Fibroblast of skin of left quadriceps (primary cell): ENCODE data around the gene PNPLA5.
A peak's percentile ranks its signal among the peaks of the same experiment; 100 is the strongest.
"Not testable (repeated sequence)": the region's sequence is repeated elsewhere in the genome, so short reads cannot be mapped to it uniquely, and the experiment has no call there.

Experiments
- DNase-seq, 2 experiments: peaks; one replicate each; pipeline ENCODE4 v3.0.0-alpha.2; 2013; ENCODE audit warnings: low read depth in 2 of 2

The PNPLA5 gene, protein sequence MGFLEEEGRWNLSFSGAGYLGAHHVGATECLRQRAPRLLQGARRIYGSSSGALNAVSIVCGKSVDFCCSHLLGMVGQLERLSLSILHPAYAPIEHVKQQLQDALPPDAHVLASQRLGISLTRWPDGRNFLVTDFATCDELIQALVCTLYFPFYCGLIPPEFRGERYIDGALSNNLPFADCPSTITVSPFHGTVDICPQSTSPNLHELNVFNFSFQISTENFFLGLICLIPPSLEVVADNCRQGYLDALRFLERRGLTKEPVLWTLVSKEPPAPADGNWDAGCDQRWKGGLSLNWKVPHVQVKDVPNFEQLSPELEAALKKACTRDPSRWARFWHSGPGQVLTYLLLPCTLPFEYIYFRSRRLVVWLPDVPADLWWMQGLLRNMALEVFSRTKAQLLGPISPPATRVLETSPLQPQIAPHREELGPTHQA

DNA sequence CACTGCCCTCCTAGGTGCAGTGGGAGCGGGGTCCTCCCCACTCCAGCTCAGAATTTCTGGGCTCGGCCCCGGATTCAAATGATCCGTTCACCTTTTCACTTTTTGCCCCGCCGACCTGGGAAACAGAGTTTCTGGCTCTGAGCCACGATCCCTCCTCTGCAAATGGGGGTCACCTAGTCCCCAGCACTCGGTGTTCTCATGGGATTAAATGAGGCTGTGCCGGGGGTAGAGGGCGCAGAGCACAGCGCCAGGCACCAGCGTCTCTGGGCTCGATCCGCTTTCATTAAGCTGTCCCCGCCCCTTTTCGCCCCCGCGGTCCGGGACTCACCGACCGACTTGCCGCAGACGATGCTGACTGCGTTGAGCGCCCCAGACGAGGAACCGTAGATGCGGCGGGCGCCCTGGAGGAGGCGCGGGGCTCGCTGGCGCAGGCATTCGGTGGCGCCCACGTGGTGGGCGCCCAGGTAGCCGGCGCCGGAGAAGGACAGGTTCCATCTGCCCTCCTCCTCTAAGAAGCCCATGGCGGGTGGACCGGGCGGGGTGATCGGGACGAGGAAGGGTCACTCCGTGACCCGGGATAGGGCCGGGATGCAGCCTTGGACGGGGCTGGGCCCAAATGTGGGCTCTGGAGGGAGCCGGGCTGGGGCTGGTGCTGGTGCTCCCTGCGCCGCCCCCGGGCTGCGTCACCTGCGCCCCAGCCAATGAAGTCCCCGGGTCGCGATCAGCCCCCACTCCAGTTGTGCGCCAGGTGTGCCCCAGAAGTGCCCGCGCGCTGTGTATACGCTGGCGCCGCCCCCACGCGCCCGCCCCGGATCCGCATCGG lies at the start of gene PNPLA5:
TSS of gene PNPLA5 (minus strand) at position 654 of the 823 bp plus-strand sequence. CDS start at position 521, 133 bp downstream.
- no peak for DNase-seq

DNA sequence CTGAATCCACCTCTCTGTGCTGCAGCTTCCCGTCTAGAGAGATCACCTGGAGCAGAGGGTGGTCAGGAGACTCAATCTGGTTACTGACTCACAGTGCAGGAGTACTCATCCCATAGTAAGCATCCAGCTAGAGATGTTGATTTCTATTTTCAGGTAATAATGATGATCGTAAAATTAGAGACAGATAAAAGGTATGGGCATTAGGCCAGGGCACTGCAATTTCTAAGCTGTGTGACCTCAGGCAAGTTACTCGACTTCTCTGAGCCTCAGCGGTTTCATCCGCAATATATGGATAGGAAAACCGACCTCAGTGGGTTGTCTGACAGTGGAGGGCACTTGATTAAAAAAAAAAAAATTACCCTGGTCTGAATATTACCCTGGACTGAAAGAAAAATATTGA lies 49.6 kb upstream of the PNPLA5 start:
- DNase-seq, result no peak

DNA sequence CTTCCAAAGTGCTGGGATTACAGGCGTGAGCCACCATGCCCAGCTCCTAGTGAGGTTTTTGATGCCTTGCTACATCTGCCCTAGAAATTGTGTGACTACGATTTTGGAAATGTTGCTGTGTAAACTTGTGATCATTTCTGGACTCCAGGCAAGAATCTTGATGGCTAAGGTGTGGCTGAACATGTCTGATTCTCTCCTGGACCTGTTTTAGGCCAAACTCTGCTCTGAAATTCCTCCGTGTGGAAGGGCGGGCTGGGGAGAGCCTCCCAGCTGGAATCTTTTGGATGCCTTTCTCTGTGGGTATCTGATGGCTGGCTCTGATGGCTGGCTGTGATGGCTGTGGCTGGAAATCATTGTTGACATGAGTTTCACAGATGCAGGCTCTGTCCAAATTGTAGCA lies 40.0 kb upstream of the PNPLA5 start:
- DNase-seq, result no peak

DNA sequence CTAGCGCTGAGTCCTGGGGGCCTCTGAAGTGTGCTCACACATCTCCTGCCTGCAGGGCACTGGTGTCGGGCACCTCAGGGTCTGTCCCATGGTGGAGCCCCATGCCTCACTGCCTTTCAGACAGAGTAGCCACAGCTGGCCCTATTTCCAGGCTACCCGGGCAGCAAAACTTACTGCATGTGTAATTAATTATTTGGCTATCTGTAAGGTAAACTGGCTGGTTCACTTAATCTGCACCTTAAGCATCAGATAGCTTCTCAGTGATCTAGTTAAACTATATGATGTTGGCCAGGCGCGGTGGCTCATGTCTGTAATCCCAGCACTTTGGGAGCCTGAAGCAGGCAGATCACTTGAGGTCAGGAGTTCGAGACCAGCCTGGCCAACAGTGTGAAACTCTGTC lies 37.1 kb upstream of the PNPLA5 start:
- no peak for DNase-seq

DNA sequence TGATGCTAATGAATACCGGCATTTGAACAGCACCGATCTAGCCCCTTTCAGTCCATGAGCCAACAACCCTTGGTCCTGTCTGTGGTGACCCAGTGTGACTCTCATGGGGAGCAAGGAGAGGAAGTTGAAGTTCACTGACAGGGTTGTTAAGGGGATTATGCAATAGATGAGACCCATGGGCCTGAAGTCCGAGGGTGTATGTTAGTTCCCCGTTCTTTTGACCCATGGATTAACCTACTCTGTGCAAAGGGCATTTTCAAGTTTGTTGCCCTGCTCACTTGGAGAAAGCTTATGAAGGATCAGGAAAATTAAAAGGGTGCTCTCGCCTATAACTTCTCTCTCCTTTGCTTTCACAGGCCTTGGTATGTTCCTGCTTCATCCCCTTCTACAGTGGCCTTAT lies 36.7 kb upstream of the PNPLA5 start:
- no peak for DNase-seq

DNA sequence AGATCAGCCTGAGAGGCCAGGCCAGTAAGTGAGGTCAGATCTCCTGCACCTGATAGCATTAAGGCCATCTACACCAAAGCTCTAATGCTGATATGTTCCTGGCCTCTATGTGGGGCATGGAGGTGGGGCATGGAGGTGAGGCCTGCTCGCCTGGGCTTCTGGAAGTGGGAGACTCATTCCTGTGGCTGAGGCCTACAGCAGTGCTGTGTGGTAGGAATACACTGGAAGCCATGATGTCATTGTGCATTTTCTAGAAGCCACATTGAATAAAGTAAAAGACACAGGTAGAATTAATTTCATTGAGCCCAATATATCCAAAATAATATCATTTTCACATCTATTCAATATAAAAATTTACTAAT lies 34.5 kb upstream of the PNPLA5 start:
- DNase-seq, result no peak

DNA sequence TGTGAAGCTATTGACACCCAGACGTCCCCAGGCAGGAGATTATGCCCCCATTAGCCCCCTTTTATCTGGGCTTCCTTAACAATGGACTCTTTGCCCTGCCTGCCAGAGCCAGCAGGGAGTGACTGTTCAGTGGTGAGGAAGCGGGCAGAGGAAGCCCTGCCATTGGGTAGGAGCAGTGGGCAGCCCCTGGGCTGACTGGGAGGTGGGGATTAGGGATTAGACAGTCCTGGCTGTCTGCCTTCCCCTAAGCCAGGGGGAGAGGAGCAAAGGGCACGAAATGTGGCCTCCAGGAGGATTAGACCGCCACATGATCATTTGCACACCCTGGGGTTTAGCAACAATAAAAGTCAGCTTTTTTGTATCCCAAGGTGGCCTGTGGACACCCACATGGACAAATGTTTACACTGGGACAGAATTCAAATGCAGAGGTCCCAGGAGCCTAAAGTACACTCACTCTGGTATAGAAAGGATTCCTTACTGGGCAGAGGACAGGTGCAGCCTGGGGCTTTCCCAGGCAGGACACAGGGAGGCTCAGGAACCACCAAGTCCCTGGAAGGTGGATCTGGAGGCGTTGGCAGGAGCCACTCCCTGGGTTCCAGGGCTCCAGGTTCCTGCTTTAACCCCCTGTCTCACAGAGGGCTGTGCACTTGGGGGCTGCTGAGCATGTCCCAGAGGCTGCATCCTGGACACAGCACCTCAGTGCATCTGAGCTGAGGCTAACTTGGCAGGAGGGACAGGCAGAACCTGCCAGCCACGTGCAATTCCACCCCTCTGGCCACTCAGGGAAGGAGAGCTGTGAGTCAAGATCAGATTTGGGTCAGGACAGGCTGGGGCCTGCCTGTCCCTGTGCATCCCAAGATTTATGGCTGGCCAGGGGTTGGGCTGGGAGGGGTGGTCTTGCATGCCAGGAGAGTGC lies 33.9 kb upstream of the PNPLA5 start:
- no peak for DNase-seq

DNA sequence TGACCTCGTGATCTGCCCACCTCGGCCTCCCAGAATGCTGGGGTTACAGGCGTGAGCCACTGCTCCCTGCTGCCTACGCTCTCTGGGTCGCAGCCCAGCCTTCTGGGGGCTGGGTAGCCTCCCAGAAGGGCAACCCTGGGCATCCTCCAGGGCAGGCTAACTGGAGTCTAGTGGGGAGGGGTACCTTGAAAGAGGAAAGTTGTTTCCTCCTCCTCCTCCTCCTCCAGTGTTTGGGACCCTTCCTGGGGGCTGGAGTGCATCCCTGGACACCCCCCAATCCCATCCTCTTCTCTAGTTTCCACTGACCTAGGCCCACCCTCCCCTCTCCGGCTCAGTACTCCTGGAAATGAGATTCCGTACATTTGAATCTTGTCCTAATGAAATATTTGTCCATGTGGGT lies 33.1 kb upstream of the PNPLA5 start:
- DNase-seq, result no peak

DNA sequence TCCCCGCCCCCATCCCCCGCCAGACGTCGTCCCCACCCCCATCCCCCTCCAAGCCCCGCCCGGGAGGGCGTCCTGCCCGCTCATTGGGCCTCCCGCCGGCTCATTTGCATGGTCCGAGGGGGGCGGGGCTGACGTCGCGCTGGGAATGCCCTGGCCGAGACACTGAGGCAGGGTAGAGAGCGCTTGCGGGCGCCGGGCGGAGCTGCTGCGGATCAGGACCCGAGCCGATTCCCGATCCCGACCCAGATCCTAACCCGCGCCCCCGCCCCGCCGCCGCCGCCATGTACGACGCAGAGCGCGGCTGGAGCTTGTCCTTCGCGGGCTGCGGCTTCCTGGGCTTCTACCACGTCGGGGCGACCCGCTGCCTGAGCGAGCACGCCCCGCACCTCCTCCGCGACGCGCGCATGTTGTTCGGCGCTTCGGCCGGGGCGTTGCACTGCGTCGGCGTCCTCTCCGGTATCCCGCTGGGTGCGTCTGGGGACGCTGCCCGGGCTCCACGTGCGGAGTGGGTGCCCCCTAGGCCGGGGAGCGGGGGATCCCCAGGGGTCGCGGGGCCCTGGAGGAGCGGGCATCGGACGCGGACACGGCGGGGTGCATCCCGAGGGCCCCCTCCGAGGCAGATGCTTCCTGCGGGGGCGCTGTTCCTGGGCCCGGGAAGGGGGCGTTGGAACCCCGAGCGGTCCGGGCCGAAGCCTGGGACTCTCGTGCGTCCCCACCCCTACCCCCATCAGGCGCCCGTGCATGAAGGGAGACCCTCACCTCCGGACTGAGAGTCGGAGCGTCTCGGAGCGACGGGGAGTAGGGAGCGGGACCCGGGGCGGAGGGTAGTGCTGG lies 32.0 kb upstream of the PNPLA5 start, which contains the start of gene PNPLA3:
TSS of gene PNPLA3 (plus strand) at position 175 of the 834 bp plus-strand sequence. CDS start at position 282, 107 bp downstream.
- DNase-seq, result peak; percentile 70 to 77

DNA sequence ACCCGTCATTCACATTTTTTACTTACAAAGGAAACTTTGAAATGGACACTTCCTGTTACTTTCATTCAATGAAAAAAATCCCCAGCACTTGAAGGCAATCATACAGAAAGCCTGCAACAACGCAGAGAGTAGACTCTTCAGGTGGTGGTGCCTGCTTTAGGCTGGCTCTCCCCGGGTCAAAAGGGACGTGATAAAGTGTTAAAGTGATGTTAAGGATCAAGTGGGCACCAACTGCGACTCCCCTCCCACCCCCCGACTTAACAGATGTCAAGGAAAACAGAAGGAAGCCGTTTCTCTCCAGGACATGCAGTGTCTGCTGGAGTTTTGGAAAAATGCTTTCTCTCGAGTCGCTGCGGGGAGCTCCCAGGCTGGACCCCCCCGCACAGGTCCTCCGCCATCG lies 31.4 kb upstream of the PNPLA5 start:
- no peak for DNase-seq

DNA sequence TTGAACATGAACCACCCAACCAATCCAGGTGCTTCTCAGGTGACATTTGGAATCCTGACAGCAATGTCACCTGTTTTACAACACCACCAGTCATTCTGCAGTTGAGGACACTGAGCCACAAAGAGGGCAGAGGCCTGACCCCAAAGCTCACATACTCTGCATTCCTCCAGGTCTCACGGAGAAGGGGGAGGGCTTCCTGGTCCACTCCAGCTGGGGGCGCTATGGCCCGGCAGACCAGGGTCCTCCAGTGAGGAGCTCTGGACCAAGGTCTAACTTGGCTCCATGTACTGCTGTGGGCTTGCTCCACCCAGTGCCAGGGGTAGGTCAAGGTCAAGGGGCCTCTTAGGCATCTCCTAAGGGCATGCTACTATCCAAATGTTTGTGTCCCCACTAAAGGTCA lies 30.3 kb upstream of the PNPLA5 start:
- no peak for DNase-seq

DNA sequence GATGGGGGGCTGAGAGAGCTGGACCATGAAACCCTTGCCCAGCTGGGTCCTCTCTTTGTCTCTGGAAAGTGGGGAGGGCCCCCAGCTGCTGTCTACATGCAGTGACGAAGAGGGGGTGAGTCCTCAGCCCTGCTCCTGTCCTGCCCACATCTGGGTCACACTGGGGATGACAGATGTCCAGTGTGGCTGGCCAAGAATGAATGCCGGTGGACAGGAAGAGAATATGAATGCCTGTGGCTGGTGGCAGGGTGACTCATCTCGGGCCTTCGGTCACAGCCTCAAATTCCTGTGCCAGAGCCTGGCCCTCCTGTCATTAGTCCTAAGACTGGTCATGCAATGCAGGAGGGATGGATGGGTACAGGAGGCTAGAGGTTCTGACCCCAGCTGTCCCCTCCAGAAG lies 29.6 kb upstream of the PNPLA5 start:
- DNase-seq, result no peak

DNA sequence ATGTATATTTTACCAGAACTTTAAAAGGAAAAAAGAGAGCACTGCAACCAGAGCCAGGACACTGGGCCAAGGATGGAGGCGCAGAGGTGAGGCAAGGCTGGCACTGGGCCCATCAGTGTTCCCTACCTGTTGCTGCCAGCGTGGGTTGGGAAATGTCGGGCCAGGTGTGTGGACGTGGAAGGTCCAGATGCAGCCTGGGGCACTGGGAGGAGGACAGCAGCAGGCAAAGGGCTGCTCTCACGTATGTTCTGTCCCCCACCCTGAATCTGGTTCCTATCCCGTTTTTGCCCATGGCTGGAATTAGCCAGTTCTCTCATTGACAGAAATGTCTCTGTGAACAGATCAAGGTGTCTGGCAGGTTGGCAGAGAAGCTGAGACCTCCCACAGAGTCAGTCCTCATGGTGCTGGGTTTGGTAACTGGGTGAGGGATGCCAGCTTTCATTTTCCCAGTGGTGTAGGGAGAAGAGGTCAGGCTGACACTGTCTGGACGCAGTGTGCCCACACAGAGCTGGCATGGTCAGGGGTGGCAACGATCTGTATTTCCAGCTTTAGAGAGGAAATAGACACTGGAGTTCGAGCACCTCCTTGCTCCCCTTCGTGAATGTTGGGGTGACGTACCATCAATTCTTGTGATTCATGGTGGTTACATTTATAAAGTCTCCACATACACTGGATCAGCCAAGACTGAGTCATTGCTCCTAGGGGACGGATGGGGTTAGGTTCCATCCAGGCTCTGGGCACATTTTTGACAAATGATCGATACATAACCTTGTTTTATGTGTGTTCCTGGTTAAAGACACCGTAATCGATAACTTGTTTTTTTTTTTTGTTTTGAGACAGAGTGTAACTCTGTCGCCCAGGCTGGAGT lies 27.5 kb upstream of the PNPLA5 start:
- DNase-seq, result no peak

DNA sequence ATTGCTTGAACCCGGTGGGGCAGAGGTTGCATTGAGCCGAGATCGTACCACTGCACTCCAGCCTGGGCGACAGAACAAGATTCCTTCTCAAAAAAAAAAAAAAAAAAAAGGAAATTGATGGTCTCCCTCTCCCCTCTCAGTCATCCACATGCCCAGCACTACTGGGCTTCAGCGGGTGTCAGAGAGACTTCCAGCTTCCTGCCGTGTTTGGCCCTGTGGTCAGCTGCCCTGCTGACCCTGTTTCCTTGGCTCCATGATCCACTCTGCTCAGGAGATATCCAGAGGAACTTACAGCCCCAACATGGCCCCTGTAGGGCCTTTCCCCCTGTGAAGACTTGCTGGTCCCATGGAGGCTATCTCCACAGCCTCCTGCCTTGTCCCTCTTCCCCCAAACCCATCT lies 25.7 kb upstream of the PNPLA5 start:
- DNase-seq, result no peak

DNA sequence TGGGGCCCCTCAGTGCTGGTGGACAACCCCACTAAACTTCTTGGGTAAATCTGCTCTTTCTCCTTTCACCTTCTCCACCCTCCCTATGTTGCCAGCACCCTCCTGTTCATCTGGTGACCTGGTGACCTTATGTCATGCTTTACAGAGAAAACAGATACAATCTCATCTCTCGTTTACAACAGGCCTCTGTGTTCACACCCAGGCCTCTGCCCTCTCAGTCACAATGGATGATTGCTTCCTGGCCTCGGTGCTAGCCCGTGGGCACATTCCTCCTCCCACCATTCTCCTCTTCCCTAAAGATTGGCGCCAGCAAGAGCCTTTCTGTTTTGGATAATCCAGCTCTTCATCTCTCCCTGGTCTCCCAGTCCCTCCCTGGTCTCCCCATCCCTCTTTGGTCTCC lies 19.5 kb upstream of the PNPLA5 start:
- DNase-seq, result no peak

DNA sequence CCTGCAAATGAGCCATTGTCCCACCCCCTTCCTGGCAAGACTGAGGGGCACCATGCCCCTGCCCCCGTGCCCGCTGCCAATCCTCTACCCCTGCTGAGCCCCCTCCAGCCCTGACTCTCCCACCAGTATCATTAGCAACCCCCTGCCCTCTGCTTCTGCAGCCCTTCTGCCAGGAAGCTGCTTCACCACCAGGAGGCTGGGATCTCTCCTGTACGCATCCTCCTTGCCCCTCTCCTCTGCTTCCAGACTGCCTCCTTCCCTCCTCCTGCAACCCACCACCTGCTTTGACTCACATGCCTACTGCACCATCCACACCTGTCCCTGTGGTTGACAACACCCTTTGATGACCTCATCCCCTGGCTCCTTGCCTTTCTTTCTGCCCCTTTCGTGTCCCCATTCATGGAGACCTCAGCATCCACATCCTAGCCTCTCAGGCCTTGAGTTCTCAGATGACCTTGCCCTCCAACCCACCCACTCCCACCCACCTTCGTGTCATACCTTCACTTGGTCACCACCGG lies 18.4 kb upstream of the PNPLA5 start:
- DNase-seq, result no peak

DNA sequence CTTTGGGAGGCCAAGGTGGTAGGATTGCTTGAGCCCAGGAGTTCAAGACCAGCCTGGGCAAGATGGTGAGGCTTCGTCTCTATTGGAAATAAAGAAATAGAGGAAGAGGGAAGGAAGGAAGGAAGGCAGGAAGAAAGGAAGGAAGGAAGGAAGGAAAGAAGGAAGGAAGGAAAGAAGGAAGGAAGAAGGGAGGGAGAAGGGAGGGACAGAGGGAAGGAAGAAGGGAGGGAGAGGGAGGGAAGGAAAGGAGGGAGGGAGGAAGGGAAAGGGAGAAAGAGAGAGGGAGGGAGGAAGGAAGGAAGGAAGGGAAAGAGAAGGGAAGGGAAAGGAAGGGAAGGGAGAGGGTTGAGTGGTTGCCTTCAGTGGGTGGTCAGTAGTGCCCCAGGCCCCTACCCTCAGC lies 17.9 kb upstream of the PNPLA5 start:
- no peak for DNase-seq

DNA sequence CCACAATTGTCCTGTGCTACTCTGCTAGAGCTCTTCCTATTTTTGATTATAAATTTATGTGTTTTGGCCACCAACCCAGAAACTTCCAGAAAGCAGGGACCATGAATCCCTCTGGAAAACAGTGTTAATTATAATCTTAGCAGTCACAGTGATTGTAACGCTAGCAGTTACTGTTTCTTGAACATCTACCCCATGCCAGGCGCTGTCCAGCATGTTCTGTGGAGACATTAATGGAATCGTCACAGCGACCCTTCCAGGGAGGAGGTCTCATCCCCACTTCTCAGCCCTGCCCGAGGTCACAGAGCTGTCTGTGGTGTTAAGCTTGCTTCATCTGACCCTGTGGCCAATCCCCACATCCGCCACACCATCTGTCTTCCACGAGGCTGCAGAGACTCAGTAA lies 13.9 kb upstream of the PNPLA5 start:
- no peak for DNase-seq

DNA sequence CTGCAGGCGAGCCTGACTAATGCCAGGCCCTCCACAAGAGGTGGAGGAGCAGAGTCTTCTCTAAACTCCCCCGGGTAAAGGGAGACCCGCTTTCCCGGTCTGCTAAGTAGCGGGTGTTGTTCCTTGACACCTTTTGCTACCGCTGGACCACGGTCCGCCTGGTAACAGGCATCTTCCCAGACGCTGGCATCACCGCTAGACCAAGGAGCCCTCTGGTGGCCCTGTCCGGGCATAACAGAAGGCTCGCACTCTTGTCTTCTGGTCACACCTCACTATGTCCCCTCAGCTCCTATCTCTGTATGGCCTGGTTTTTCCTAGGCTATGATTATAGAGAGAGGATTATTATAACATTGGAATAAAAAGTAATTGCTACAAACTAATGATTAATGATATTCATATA lies 12.6 kb upstream of the PNPLA5 start:
- not testable (repeated sequence) for DNase-seq

DNA sequence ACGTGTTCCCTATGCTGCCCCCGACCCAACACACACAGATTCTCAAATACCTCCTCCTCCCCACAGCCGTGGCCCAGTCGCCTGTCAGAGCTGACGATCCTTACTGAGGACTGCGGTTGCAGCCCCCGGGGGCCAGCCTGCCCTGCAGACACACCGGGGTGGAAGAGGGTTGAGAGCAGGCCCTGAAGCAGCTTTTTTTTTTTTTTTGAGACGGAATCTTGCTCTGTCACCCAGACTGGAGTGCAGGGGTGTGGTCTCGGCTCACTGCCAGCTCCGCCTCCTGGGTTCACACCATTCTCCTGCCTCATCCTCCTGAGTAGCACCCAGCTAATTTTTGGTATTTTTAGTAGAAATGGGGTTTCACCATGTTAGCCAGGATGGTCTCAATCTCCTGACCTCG lies 11.2 kb upstream of the PNPLA5 start:
- DNase-seq, result not testable (repeated sequence)
